IMR-90 (cell line): ENCODE data around the gene ANKRD31. TPM values are rescaled to one million over a fixed set of nuclear protein-coding genes. Genes with fewer than 3 reads are reported as not detected.

Experiments used
- ATAC-seq: fragments of 200-7000 bp; cut with Tn5 transposase; 2 replicates; pipeline ENCODE4 v1.9.1; 2020; ENCODE audit warnings: low read depth, mild to moderate bottlenecking, moderate library complexity
- BruUV-seq: library from RNA; stranded (reverse); fragments of 400-500 nt; replicated peaks from 2 replicates; lab custom pipeline; 2021; lab: Mats Ljungman, UMichigan
- CTCF ChIA-PET: fragments of 300-600 bp; formaldehyde crosslinking; extraction: SDS; loops from one replicate; lab custom pipeline; 2021; ENCODE audit warnings: antibody characterized with exemption; lab: Yijun Ruan, JAX
- POLR2A ChIA-PET: fragments of 300-600 bp; sonication (Branson Sonifier 250); formaldehyde crosslinking; loops from one replicate; lab custom pipeline; 2022; ENCODE audit warnings: antibody characterized with exemption; ENCODE audit not compliant: unreplicated experiment; lab: Charles Lee
- DNase-seq: peaks from one replicate; pipeline ENCODE4 v3.0.0; 2013
- H2AFZ ChIP-seq: replicated peaks from 2 replicates; pipeline ENCODE3; 2013; ENCODE audit warnings: low read length, mild to moderate bottlenecking; ENCODE audit not compliant: poor library complexity
- H2AK5ac ChIP-seq: 2 replicates; pipeline ENCODE4 v1.6.1; 2013; ENCODE audit warnings: low read depth, low read length, inconsistent platforms
- H2AK9ac ChIP-seq: replicated peaks from 2 replicates; pipeline ENCODE3; 2013; ENCODE audit warnings: mild to moderate bottlenecking, low read depth, low read length, moderate library complexity; ENCODE audit not compliant: poor library complexity
- H2BK120ac ChIP-seq: 2 replicates; pipeline ENCODE4 v1.6.1; 2013; ENCODE audit warnings: low read depth, low read length, inconsistent platforms
- H2BK15ac ChIP-seq: 3 replicates; pipeline ENCODE4 v1.6.1; 2013; ENCODE audit warnings: low read depth, low read length, inconsistent platforms
- H2BK20ac ChIP-seq: 2 replicates; pipeline ENCODE4 v1.6.1; 2013; ENCODE audit warnings: low read depth, mild to moderate bottlenecking, inconsistent platforms, low read length, moderate library complexity
- H2BK5ac ChIP-seq: 2 replicates; pipeline ENCODE4 v1.6.1; 2013; ENCODE audit warnings: mild to moderate bottlenecking, low read depth, low read length, inconsistent platforms; ENCODE audit not compliant: poor library complexity, severe bottlenecking
- H3K14ac ChIP-seq: replicated peaks from 2 replicates; pipeline ENCODE4 v1.6.1; 2013; ENCODE audit warnings: low read depth, low read length, inconsistent platforms
- H3K18ac ChIP-seq: 2 replicates; pipeline ENCODE4 v1.6.1; 2013; ENCODE audit warnings: low read depth, low read length, control low read depth
- H3K23ac ChIP-seq: 2 replicates; pipeline ENCODE4 v1.6.1; 2013; ENCODE audit warnings: low read depth, low read length, inconsistent platforms
- H3K27ac ChIP-seq: 2 replicates; pipeline ENCODE4 v1.5.1; 2013; ENCODE audit warnings: mild to moderate bottlenecking, control low read depth, low read length; ENCODE audit not compliant: insufficient read depth
- H3K27me3 ChIP-seq: 2 replicates; pipeline ENCODE4 v1.6.1; 2013; ENCODE audit warnings: low read length; ENCODE audit not compliant: control insufficient read depth, insufficient read depth
- H3K36me3 ChIP-seq: 2 replicates; pipeline ENCODE4 v1.6.1; 2013; ENCODE audit warnings: low read length, mixed read lengths; ENCODE audit not compliant: control insufficient read depth, insufficient read depth
- H3K4ac ChIP-seq: 2 replicates; pipeline ENCODE4 v1.6.1; 2013; ENCODE audit warnings: low read depth, low read length, inconsistent platforms
- H3K4me1 ChIP-seq: 2 replicates; pipeline ENCODE4 v1.6.1; 2013; ENCODE audit warnings: low read length, mixed read lengths; ENCODE audit not compliant: control insufficient read depth, insufficient read depth
- H3K4me2 ChIP-seq: 2 replicates; pipeline ENCODE4 v1.6.1; 2013; ENCODE audit warnings: low read depth, mild to moderate bottlenecking, control low read depth, low read length, moderate library complexity
- H3K4me3 ChIP-seq: 2 replicates; pipeline ENCODE4 v1.5.1; 2013; ENCODE audit warnings: low read depth, mild to moderate bottlenecking, control low read depth, low read length, moderate library complexity; ENCODE audit not compliant: insufficient read depth
- H3K56ac ChIP-seq: 2 replicates; pipeline ENCODE4 v1.6.1; 2013; ENCODE audit warnings: low read length, inconsistent platforms; ENCODE audit not compliant: insufficient read depth; ENCODE audit errors: extremely low read depth
- H3K79me1 ChIP-seq, 2 experiments: 2 replicates each; pipeline ENCODE4 v1.6.1; 2013; ENCODE audit warnings: low read length in 2 of 2, inconsistent platforms in 1 of 2, low read depth in 1 of 2
- H3K9ac ChIP-seq: 2 replicates; pipeline ENCODE4 v1.6.1; 2013; ENCODE audit warnings: low read depth, low read length, control low read depth
- H3K9me1 ChIP-seq: 2 replicates; pipeline ENCODE4 v1.6.1; 2013; ENCODE audit warnings: low read length, inconsistent platforms; ENCODE audit not compliant: insufficient read depth
- H3K9me3 ChIP-seq: 2 replicates; pipeline ENCODE4 v1.6.1; 2013; ENCODE audit warnings: low read length; ENCODE audit not compliant: control insufficient read depth, insufficient read depth
- H4K20me1 ChIP-seq: 2 replicates; pipeline ENCODE4 v1.6.1; 2013; ENCODE audit warnings: low read length, inconsistent platforms; ENCODE audit not compliant: insufficient read depth
- H4K5ac ChIP-seq: 2 replicates; pipeline ENCODE4 v1.6.1; 2013; ENCODE audit warnings: mild to moderate bottlenecking, low read depth, low read length, control low read depth
- H4K8ac ChIP-seq, 2 experiments: 2 replicates each; pipeline ENCODE4 v1.6.1; 2013; ENCODE audit warnings: low read depth in 2 of 2, low read length in 2 of 2, control low read depth in 1 of 2, inconsistent platforms in 1 of 2
- H4K91ac ChIP-seq: 2 replicates; pipeline ENCODE4 v1.6.1; 2013; ENCODE audit warnings: low read depth, low read length, inconsistent platforms; ENCODE audit not compliant: insufficient read depth
- ELK1 ChIP-seq: fragments of 150-350 bp; IDR thresholded peaks from 2 replicates; pipeline ENCODE4 v1.6.1; 2016; ENCODE audit warnings: low read depth, mild to moderate bottlenecking, low read length, moderate library complexity, borderline replicate concordance
- MAFK ChIP-seq: IDR thresholded peaks from 2 replicates; pipeline ENCODE4 v1.6.1; 2012; ENCODE audit warnings: low read depth, low read length, improper control_type of control experiment
- RAD21 ChIP-seq: IDR thresholded peaks from 2 replicates; pipeline ENCODE4 v1.6.1; 2012; ENCODE audit warnings: low read length, improper control_type of control experiment
- WGBS, 2 experiments: methylation state at CpG; one replicate each; pipeline versions ENCODE4 v1.1.5 to v1.1.7; 2013; ENCODE audit warnings: missing lambda C conversion rate in 2 of 2; ENCODE audit not compliant: insufficient read length in 1 of 2; ENCODE audit errors: extremely low coverage in 2 of 2; 5-methylcytosine and 5-hydroxymethylcytosine counted together
- dilution Hi-C: fragments of 300-500 bp; cut with HindIII; formaldehyde crosslinking; loops from one replicate; pipeline ENCODE4 v1.14.3; 2018; ENCODE audit warnings: low sequenced_read_pairs; ENCODE audit not compliant: unreplicated experiment
- in situ Hi-C: fragments of 300-500 bp; cut with MboI; formaldehyde crosslinking; loops from 3 replicates; pipeline ENCODE4 v1.14.3; 2019; ENCODE audit warnings: low sequenced_read_pairs, inconsistent platforms, mixed read lengths
- intact Hi-C: fragments of 100-400 bp; cut with micrococcal nuclease; formaldehyde crosslinking; loops from 2 replicates; pipeline ENCODE4 v1.10.0; 2022
- polyA plus RNA-seq, 3 experiments: library from polyadenylated mRNA; depleted of rRNA; stranded (reverse); fragments of >200 nt; gene quantifications; 2 replicates each; pipeline ENCODE4 v1.2.3, GENCODE V29; 2012; ENCODE audit warnings: low replicate concordance in 1 of 3
- total RNA-seq: library from RNA; depleted of rRNA; stranded (reverse); fragments of >200 nt; gene quantifications from 2 replicates; pipeline ENCODE4 v1.2.3, GENCODE V29; 2012

Gene ANKRD31
- total and polyA plus RNA-seq, 2 of the 4 experiments (the other 2 are of a cell fraction): under 0.01 to 0.02 TPM

GRCh38 chr5:75028090-75028489 lies 208.6 kb downstream of the ANKRD31 start:
- Histone ChIP-seq H3K27me3 (no peaks in the 10 kb centered on the region), H3K56ac (no peak overlapping the region), H2AK5ac (no peak overlapping the region), H3K79me1 (peaks cover 4 to 6% of the 10 kb centered on the region in 2 experiments; a peak in 1 of 4 replicates), H3K4me3 (no peak overlapping the region), H2BK20ac (no peak overlapping the region), H3K18ac (no peak overlapping the region), H3K4ac (no peak overlapping the region), H2BK15ac (no peak overlapping the region), H4K20me1 (no peaks in the 10 kb centered on the region), H3K4me1 (no peaks in the 10 kb centered on the region; the same call in 1 of the 2 replicates), H2AFZ (no peak overlapping the region), H4K5ac (no peak overlapping the region), H2BK120ac (no peak overlapping the region), H3K14ac (no peak overlapping the region), H4K8ac (no peak overlapping the region), H3K23ac (no peak overlapping the region), H4K91ac (no peak overlapping the region), H3K4me2 (no peak overlapping the region), H3K36me3 (no peaks in the 10 kb centered on the region; the same call in 1 of the 2 replicates), H3K27ac (no peak overlapping the region), H3K9me1 (no peaks in the 10 kb centered on the region; the same call in 1 of the 2 replicates), H3K9ac (no peak overlapping the region), H3K9me3 (no peaks in the 10 kb centered on the region), H2AK9ac (no peak overlapping the region), H2BK5ac (no peak overlapping the region)
- dilution Hi-C loops: no loop called here
- intact Hi-C loops: no loop called here
- DNase-seq (no peak), ATAC-seq (no peak)
- no CpG with 5 or more reads among the region's 3 CpGs for WGBS, 2 experiments
- in situ Hi-C loops: no loop called here
- BruUV-seq: no TSS peak
- POLR2A ChIA-PET: no interaction called here
- CTCF ChIA-PET: interaction anchor here (1.1 kb wide), 1 partner anchor 14 kb away, joined by 3 read pairs; no protein-coding TSS in a partner anchor
- TF ChIP-seq RAD21 (no peak), MAFK (no peak), ELK1 (no peak)
